IMR-90 (cell line): ENCODE results near the gene RNFT2.

Source experiments
- BHLHE40 ChIP-seq: fragments of 150-350 bp; IDR thresholded peaks from 2 replicates; pipeline ENCODE4 v1.6.1; 2016; ENCODE audit warnings: mild to moderate bottlenecking, low read depth, low read length
- CEBPB ChIP-seq: IDR thresholded peaks from 2 replicates; pipeline ENCODE4 v1.6.1; 2012; ENCODE audit warnings: low read depth, low read length, improper control_type of control experiment
- CTCF ChIP-seq: conservative IDR thresholded peaks from 2 replicates; pipeline ENCODE4 v1.5.1; 2012; ENCODE audit warnings: mild to moderate bottlenecking, low read depth, low read length, improper control_type of control experiment
- ELK1 ChIP-seq: fragments of 150-350 bp; IDR thresholded peaks from 2 replicates; pipeline ENCODE4 v1.6.1; 2016; ENCODE audit warnings: low read depth, mild to moderate bottlenecking, low read length, moderate library complexity, borderline replicate concordance
- MAFK ChIP-seq: IDR thresholded peaks from 2 replicates; pipeline ENCODE4 v1.6.1; 2012; ENCODE audit warnings: low read depth, low read length, improper control_type of control experiment
- MXI1 ChIP-seq: IDR thresholded peaks from 2 replicates; pipeline ENCODE4 v1.6.1; 2012; ENCODE audit warnings: low read depth, mild to moderate bottlenecking, low read length, moderate library complexity, borderline replicate concordance
- NFE2L2 ChIP-seq: fragments of 150-350 bp; IDR thresholded peaks from 2 replicates; pipeline ENCODE4 v1.6.1; 2016; ENCODE audit warnings: low read depth, mild to moderate bottlenecking, low read length
- POLR2A ChIP-seq: IDR thresholded peaks from 2 replicates; pipeline ENCODE4 v1.6.1; 2012; ENCODE audit warnings: mild to moderate bottlenecking, low read depth, low read length
- RAD21 ChIP-seq: IDR thresholded peaks from 2 replicates; pipeline ENCODE4 v1.6.1; 2012; ENCODE audit warnings: low read length, improper control_type of control experiment
- RFX5 ChIP-seq: IDR thresholded peaks from 2 replicates; pipeline ENCODE4 v1.8.0; 2012; ENCODE audit warnings: low read depth, mild to moderate bottlenecking, low read length, moderate library complexity
- SMC3 ChIP-seq: fragments of 150-350 bp; IDR thresholded peaks from 2 replicates; pipeline ENCODE4 v1.6.1; 2016; ENCODE audit warnings: low read depth, mild to moderate bottlenecking, antibody characterized with exemption, low read length, moderate library complexity
- TF ChIP-seq, protein P1 (sequence below): fragments of 150-350 bp; IDR thresholded peaks from 2 replicates; pipeline ENCODE4 v1.6.1; 2017; ENCODE audit warnings: mild to moderate bottlenecking, antibody characterized with exemption, low read length, low read depth

GRCh38 chr12:116691205-116691604 lies 46.9 kb upstream of the RNFT2 start:
- TF ChIP-seq CEBPB (no peak), RFX5 (no peak), POLR2A (no peak), CTCF (no peak), RAD21 (no peak), ELK1 (no peak), BHLHE40 (no peak), SMC3 (no peak), MAFK (no peak), NFE2L2 (no peak), MXI1 (no peak)
- TF ChIP-seq, protein P1, sequence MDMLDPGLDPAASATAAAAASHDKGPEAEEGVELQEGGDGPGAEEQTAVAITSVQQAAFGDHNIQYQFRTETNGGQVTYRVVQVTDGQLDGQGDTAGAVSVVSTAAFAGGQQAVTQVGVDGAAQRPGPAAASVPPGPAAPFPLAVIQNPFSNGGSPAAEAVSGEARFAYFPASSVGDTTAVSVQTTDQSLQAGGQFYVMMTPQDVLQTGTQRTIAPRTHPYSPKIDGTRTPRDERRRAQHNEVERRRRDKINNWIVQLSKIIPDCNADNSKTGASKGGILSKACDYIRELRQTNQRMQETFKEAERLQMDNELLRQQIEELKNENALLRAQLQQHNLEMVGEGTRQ: no peak
